Neural cell (in vitro differentiated cells): ENCODE measurements around the gene RHOT2. TPM values are rescaled to one million over a fixed set of nuclear protein-coding genes. Genes with fewer than 3 reads are reported as not detected.

Source experiments
- H2AFZ ChIP-seq: fragments of 200-600, 300-800 bp; sonication (generic), shearing (Covaris generic); 2 replicates; pipeline ENCODE4 v1.6.0; 2014; ENCODE audit warnings: low read depth, mild to moderate bottlenecking, antibody characterized with exemption, low read length, moderate library complexity
- H3F3A ChIP-seq: fragments of 200-600 bp; shearing (Covaris generic); 2 replicates; pipeline ENCODE4 v1.6.1; 2016; ENCODE audit warnings: mild to moderate bottlenecking, moderate library complexity, mixed read lengths, antibody characterized with exemption, low read length; ENCODE audit not compliant: insufficient read depth, poor library complexity, severe bottlenecking
- H3K27ac ChIP-seq: fragments of 200-600, 300-800 bp; sonication (generic), shearing (Covaris generic); 2 replicates; pipeline ENCODE4 v1.5.1; 2014; ENCODE audit warnings: mild to moderate bottlenecking, low read length, moderate library complexity
- H3K27me3 ChIP-seq: fragments of 300-800, 200-600 bp; sonication (generic), shearing (Covaris generic); 2 replicates; pipeline ENCODE4 v1.6.0; 2014; ENCODE audit warnings: mild to moderate bottlenecking, low read depth, low read length, moderate library complexity; ENCODE audit not compliant: insufficient read depth
- H3K36me3 ChIP-seq: fragments of 300-800, 200-600 bp; sonication (generic), shearing (Covaris generic); 2 replicates; pipeline ENCODE4 v1.5.1; 2014; ENCODE audit warnings: mild to moderate bottlenecking, antibody characterized with exemption, low read length, moderate library complexity; ENCODE audit not compliant: insufficient read depth
- H3K4me2 ChIP-seq: fragments of 300-800, 200-600 bp; sonication (generic), shearing (Covaris generic); 2 replicates; pipeline ENCODE4 v1.6.0; 2014; ENCODE audit warnings: mild to moderate bottlenecking, low read length
- H3K4me3 ChIP-seq: fragments of 300-800, 200-600 bp; sonication (generic), shearing (Covaris generic); 2 replicates; pipeline ENCODE4 v1.5.1; 2014; ENCODE audit warnings: mild to moderate bottlenecking, low read length, moderate library complexity
- H3K79me2 ChIP-seq: fragments of 200-600 bp; shearing (Covaris generic); replicated peaks from 2 replicates; pipeline ENCODE4 v1.6.0; 2014; ENCODE audit warnings: mild to moderate bottlenecking, low read length, moderate library complexity; ENCODE audit not compliant: insufficient read depth
- H3K9ac ChIP-seq: fragments of 300-800, 200-600 bp; sonication (generic), shearing (Covaris generic); 2 replicates; pipeline ENCODE4 v1.6.1; 2016; ENCODE audit warnings: mild to moderate bottlenecking, low read length, mixed read lengths
- H3K9me2 ChIP-seq: fragments of 200-600 bp; shearing (Covaris generic); 2 replicates; pipeline ENCODE4 v1.6.1; 2016; ENCODE audit warnings: mild to moderate bottlenecking, low read length, mixed read lengths; ENCODE audit not compliant: insufficient read depth
- H3K9me3 ChIP-seq: fragments of 200-600, 300-800 bp; sonication (generic), shearing (Covaris generic); 2 replicates; pipeline ENCODE4 v1.6.1; 2016; ENCODE audit warnings: mild to moderate bottlenecking, mixed run types, low read length, moderate library complexity, mixed read lengths
- H4K20me1 ChIP-seq: fragments of 200-600 bp; shearing (Covaris generic); 2 replicates; pipeline ENCODE4 v1.6.1; 2016; ENCODE audit warnings: mild to moderate bottlenecking, mixed run types; ENCODE audit not compliant: insufficient read depth
- EP300 ChIP-seq: fragments of 450-650 bp; conservative IDR thresholded peaks from 2 replicates; pipeline ENCODE4 v1.6.1; 2014; ENCODE audit warnings: antibody characterized with exemption, mild to moderate bottlenecking, moderate library complexity; ENCODE audit not compliant: poor library complexity, severe bottlenecking
- EZH2 ChIP-seq: fragments of 200-600, 300-800 bp; shearing (Covaris generic), sonication (generic); IDR thresholded peaks from 2 replicates; pipeline ENCODE4 v1.6.1; 2014; ENCODE audit warnings: antibody characterized with exemption, low read length, borderline replicate concordance, mild to moderate bottlenecking; ENCODE audit not compliant: insufficient read depth, poor library complexity, severe bottlenecking
- MXI1 ChIP-seq: fragments of 450-650 bp; conservative IDR thresholded peaks from 2 replicates; pipeline ENCODE4 v1.6.1; 2014; ENCODE audit warnings: antibody characterized with exemption, mild to moderate bottlenecking; ENCODE audit not compliant: poor library complexity, severe bottlenecking
- POLR2AphosphoS5 ChIP-seq: IDR thresholded peaks from 2 replicates; pipeline ENCODE4 v1.6.1; 2012
- RAD21 ChIP-seq: fragments of 450-650 bp; conservative IDR thresholded peaks from 2 replicates; pipeline ENCODE4 v1.6.1; 2014; ENCODE audit warnings: antibody characterized with exemption, mild to moderate bottlenecking, moderate library complexity
- SMC3 ChIP-seq: fragments of 450-650 bp; conservative IDR thresholded peaks from 2 replicates; pipeline ENCODE4 v1.6.1; 2014; ENCODE audit warnings: antibody characterized with exemption, mild to moderate bottlenecking, moderate library complexity; ENCODE audit not compliant: poor library complexity
- TAF1 ChIP-seq: IDR thresholded peaks from 2 replicates; pipeline ENCODE4 v1.6.1; 2012; ENCODE audit warnings: low read depth
- polyA plus RNA-seq: library from polyadenylated mRNA; depleted of rRNA; stranded (reverse); fragments of >200 nt; gene quantifications from 2 replicates; pipeline ENCODE4 v1.2.3, GENCODE V29; 2014
- TF ChIP-seq, protein P1 (sequence below): fragments of 450-650 bp; IDR thresholded peaks from 2 replicates; pipeline ENCODE4 v1.5.1; 2014; ENCODE audit warnings: antibody characterized with exemption, mild to moderate bottlenecking, moderate library complexity; ENCODE audit not compliant: poor library complexity, severe bottlenecking
- TF ChIP-seq, protein P2 (sequence below): IDR thresholded peaks from 2 replicates; pipeline ENCODE4 v1.6.1; 2012; ENCODE audit warnings: borderline replicate concordance

Gene RHOT2
- polyA plus RNA-seq, 1 donor from 2014 or later, result 132 TPM

DNA sequence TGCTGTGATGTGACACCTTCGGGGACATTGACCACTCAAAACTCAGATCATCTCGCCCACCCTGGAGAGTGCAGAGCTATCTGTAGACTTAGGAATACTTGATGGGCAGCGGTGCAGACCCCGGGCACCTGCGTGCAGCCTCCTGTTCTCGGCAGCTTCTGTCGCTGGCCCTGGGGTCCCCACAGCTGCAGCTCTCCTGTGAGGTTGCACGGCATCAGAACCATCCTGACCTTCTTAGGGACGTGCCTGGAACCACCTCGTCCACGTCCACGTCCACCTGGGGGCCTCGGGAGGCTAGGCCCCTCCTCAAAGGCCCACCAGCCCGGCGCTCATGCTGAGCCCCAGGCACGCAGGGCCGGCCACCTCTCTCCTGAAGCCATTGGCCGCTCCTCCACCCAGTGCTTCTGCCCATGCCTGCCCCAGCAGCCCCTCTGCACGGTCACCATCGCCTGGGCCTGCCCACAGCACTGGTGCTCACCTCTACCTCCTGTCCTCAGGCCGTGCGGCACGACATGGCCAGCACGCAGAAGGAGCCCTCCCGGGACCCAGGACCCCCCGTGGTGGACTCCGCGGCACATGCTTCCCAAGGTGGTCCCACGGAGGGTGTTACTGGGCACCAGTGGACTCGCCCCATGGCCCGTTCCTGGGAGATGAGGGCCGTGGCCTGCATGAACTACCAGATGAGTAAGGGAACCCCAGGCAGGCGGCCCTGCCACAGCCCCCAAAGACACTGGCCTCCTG, 39.4 kb upstream of the RHOT2 start:
- no peaks in the 10 kb centered on the region for H3F3A ChIP-seq
- H3K27ac ChIP-seq, result no peak overlapping the region
- no peaks in the 10 kb centered on the region for H4K20me1 ChIP-seq
- no peaks in the 10 kb centered on the region for H3K27me3 ChIP-seq
- H2AFZ ChIP-seq, result no peak overlapping the region
- no peak overlapping the region for H3K4me3 ChIP-seq
- TF ChIP-seq POLR2AphosphoS5, result no peak
- TF ChIP-seq, protein P1, sequence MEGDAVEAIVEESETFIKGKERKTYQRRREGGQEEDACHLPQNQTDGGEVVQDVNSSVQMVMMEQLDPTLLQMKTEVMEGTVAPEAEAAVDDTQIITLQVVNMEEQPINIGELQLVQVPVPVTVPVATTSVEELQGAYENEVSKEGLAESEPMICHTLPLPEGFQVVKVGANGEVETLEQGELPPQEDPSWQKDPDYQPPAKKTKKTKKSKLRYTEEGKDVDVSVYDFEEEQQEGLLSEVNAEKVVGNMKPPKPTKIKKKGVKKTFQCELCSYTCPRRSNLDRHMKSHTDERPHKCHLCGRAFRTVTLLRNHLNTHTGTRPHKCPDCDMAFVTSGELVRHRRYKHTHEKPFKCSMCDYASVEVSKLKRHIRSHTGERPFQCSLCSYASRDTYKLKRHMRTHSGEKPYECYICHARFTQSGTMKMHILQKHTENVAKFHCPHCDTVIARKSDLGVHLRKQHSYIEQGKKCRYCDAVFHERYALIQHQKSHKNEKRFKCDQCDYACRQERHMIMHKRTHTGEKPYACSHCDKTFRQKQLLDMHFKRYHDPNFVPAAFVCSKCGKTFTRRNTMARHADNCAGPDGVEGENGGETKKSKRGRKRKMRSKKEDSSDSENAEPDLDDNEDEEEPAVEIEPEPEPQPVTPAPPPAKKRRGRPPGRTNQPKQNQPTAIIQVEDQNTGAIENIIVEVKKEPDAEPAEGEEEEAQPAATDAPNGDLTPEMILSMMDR, result no peak
- no peak for TF ChIP-seq SMC3
- H3K79me2 ChIP-seq, result no peaks in the 10 kb centered on the region
- no peak overlapping the region for H3K9ac ChIP-seq
- H3K36me3 ChIP-seq, result no peaks in the 10 kb centered on the region
- H3K4me2 ChIP-seq, result no peak overlapping the region
- H3K9me3 ChIP-seq, result no peaks in the 10 kb centered on the region
- H3K9me2 ChIP-seq, result no peaks in the 10 kb centered on the region

- no peak overlapping the region for H3K4me2 ChIP-seq
- no peaks in the 10 kb centered on the region for H3K9me2 ChIP-seq
- H3K9me3 ChIP-seq, result no peaks in the 10 kb centered on the region
- TF ChIP-seq EP300 (no peak), SMC3 (no peak), RAD21 (no peak), EZH2 (no peak), TAF1 (no peak), POLR2AphosphoS5 (no peak), MXI1 (no peak)
- TF ChIP-seq, protein P1, result no peak
- TF ChIP-seq, protein P2, sequence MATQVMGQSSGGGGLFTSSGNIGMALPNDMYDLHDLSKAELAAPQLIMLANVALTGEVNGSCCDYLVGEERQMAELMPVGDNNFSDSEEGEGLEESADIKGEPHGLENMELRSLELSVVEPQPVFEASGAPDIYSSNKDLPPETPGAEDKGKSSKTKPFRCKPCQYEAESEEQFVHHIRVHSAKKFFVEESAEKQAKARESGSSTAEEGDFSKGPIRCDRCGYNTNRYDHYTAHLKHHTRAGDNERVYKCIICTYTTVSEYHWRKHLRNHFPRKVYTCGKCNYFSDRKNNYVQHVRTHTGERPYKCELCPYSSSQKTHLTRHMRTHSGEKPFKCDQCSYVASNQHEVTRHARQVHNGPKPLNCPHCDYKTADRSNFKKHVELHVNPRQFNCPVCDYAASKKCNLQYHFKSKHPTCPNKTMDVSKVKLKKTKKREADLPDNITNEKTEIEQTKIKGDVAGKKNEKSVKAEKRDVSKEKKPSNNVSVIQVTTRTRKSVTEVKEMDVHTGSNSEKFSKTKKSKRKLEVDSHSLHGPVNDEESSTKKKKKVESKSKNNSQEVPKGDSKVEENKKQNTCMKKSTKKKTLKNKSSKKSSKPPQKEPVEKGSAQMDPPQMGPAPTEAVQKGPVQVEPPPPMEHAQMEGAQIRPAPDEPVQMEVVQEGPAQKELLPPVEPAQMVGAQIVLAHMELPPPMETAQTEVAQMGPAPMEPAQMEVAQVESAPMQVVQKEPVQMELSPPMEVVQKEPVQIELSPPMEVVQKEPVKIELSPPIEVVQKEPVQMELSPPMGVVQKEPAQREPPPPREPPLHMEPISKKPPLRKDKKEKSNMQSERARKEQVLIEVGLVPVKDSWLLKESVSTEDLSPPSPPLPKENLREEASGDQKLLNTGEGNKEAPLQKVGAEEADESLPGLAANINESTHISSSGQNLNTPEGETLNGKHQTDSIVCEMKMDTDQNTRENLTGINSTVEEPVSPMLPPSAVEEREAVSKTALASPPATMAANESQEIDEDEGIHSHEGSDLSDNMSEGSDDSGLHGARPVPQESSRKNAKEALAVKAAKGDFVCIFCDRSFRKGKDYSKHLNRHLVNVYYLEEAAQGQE, result no peak
- H4K20me1 ChIP-seq, result no peaks in the 10 kb centered on the region
- no peaks in the 10 kb centered on the region for H3F3A ChIP-seq
- no peak overlapping the region for H3K9ac ChIP-seq
- H3K36me3 ChIP-seq, result no peaks in the 10 kb centered on the region
- H3K79me2 ChIP-seq, result no peaks in the 10 kb centered on the region
- no peak overlapping the region for H3K27ac ChIP-seq
- H3K27me3 ChIP-seq, result no peaks in the 10 kb centered on the region
- H2AFZ ChIP-seq, result no peak overlapping the region
- H3K4me3 ChIP-seq, result no peak overlapping the region
Observed at GRCh38 chr16:629185-629832, 38.6 kb upstream of the RHOT2 start.
